ENCODE data around the gene CD47. TPM values are rescaled to one million over a fixed set of nuclear protein-coding genes. Genes with fewer than 3 reads are reported as not detected.

CD47 gene
- total RNA-seq, 4 donors from 2014 or later, result 146 to 167 (median 160) TPM

- H3K27me3 ChIP-seq, result no peaks in the 10 kb centered on the region
- H3K36me3 ChIP-seq, result no peaks in the 10 kb centered on the region
- H3K27ac ChIP-seq, result no peak overlapping the region
- no peaks in the 10 kb centered on the region for H3K9me3 ChIP-seq
- no peak for TF ChIP-seq CTCF (IDR thresholded peaks at IDR 0.05)
- no peak for TF ChIP-seq POLR2A (IDR thresholded peaks at IDR 0.05)
- intact Hi-C loops (cut with DNase I), result no loop called here
- no peak overlapping the region for H3K4me3 ChIP-seq (replicated peaks in 1 of 3)
- 92 to 97% methylated on average over 8 of the region's 8 CpGs for WGBS, 2 donors
- peaks cover 22 to 25% of the 10 kb centered on the region in 2 donors for H3K4me1 ChIP-seq
- DNase-seq, result no peak
Measured at GRCh38 chr3:108102420-108103039, 11.7 kb upstream of the CD47 start.

GRCh38 chr3:108100906-108101660 is 10.3 kb upstream of the CD47 start:
- TF ChIP-seq CTCF (IDR thresholded peaks at IDR 0.05) (no peak), POLR2A (IDR thresholded peaks at IDR 0.05) (no peak)
- peaks cover 22 to 28% of the 10 kb centered on the region in 2 donors for H3K4me1 ChIP-seq
- no peaks in the 10 kb centered on the region for H3K36me3 ChIP-seq
- WGBS, 2 donors, result 90 to 94% methylated on average over 4 of the region's 4 CpGs
- no peak for DNase-seq
- intact Hi-C loops (cut with DNase I), result no loop called here
- peak overlapping the region in 2 of 3 donors; percentile 80 to 84 for H3K27ac ChIP-seq
- no peak overlapping the region for H3K4me3 ChIP-seq (replicated peaks in 1 of 3)
- H3K9me3 ChIP-seq, result no peaks in the 10 kb centered on the region
- H3K27me3 ChIP-seq, result no peaks in the 10 kb centered on the region

- 57 to 62% methylated on average over 9 of the region's 9 CpGs for WGBS, 2 donors
- intact Hi-C loops (cut with DNase I), result no loop called here
- peak; percentile 79 to 81 for DNase-seq
- Histone ChIP-seq H3K36me3 (no peaks in the 10 kb centered on the region), H3K4me1 (peaks cover 29 to 33% of the 10 kb centered on the region in 2 donors), H3K4me3 (replicated peaks in 1 of 3) (no peak overlapping the region), H3K9me3 (no peaks in the 10 kb centered on the region), H3K27ac (peak overlapping the region; percentile 56 to 84 (median 80)), H3K27me3 (no peaks in the 10 kb centered on the region)
- TF ChIP-seq POLR2A (IDR thresholded peaks at IDR 0.05) (peak in 1 of 2 donors; percentile 54), CTCF (IDR thresholded peaks at IDR 0.05) (no peak)
Measured at GRCh38 chr3:108099679-108100428, 9.0 kb upstream of the CD47 start.

GRCh38 chr3:108099244-108099643 is 8.4 kb upstream of the CD47 start:
- WGBS, 2 donors, result 22 to 42% methylated on average over 3 of the region's 3 CpGs
- TF ChIP-seq POLR2A (IDR thresholded peaks at IDR 0.05), result no peak
- TF ChIP-seq CTCF (IDR thresholded peaks at IDR 0.05), result no peak
- Histone ChIP-seq H3K4me3 (replicated peaks in 1 of 3) (no peak overlapping the region), H3K36me3 (no peaks in the 10 kb centered on the region), H3K27me3 (no peaks in the 10 kb centered on the region), H3K4me1 (peaks cover 27% of the 10 kb centered on the region in 2 donors), H3K27ac (peak overlapping the region; percentile 56 to 84 (median 80)), H3K9me3 (no peaks in the 10 kb centered on the region)
- intact Hi-C loops (cut with DNase I), result no loop called here
- DNase-seq, result peak in 1 of 2 donors; percentile 5
